Body of pancreas (tissue), 4 donors: ENCODE results near the gene CTIF. TPM values are rescaled to one million over a fixed set of nuclear protein-coding genes. Genes with fewer than 3 reads are reported as not detected.

ENCODE experiments used
- ATAC-seq: fragments of 150-250 bp; one replicate; pipeline ENCODE4 v1.9.1; 2016
- DNase-seq, 4 donors: peaks; one replicate each; pipeline ENCODE4 v3.0.0-alpha.2; 2019
- H3K27ac ChIP-seq, 4 donors: fragments of 200-600 bp; sonication (generic); 1 replicate in 3 of 4; 2 replicates in 1 of 4; pipeline versions ENCODE4 v1.5.1 to v1.6.1; 2016 to 2019; ENCODE audit warnings: mild to moderate bottlenecking in 1 of 4, mixed read lengths in 1 of 4, moderate library complexity in 1 of 4
- H3K27me3 ChIP-seq, 2 donors: fragments of 200-600 bp; sonication (generic); one replicate each; pipeline ENCODE4 v1.6.0; 2016; ENCODE audit warnings: mild to moderate bottlenecking in 1 of 2
- H3K36me3 ChIP-seq, 2 donors: fragments of 200-600 bp; sonication (generic); replicated peaks in 1 of 2; 2 replicates each; pipeline ENCODE4 v1.5.1; 2016; ENCODE audit warnings: low read depth in 2 of 2; ENCODE audit not compliant: insufficient read depth in 1 of 2
- H3K4me1 ChIP-seq: fragments of 200-600 bp; sonication (generic); one replicate; pipeline ENCODE4 v1.6.0; 2016
- H3K4me3 ChIP-seq, 2 donors: fragments of 200-600 bp; sonication (generic); 1 replicate in 1 of 2; 2 replicates in 1 of 2; pipeline ENCODE4 v1.5.1; 2016 to 2019
- H3K9me3 ChIP-seq, 3 donors: fragments of 200-600 bp; sonication (generic); 1 replicate in 2 of 3; 2 replicates in 1 of 3; pipeline ENCODE4 v1.5.1; 2016
- CTCF ChIP-seq, 7 experiments: fragments of 450-650 bp in 4 of 7; fragments of 200-600 bp in 3 of 7; sonication (generic) in 3 of 7; IDR thresholded peaks; one replicate each; pipeline ENCODE4 v1.5.1; 2016 to 2019; ENCODE audit warnings: antibody characterized with exemption in 7 of 7
- POLR2A ChIP-seq, 3 donors: fragments of 450-650 bp; IDR thresholded peaks; one replicate each; pipeline ENCODE4 v1.6.1; 2016; ENCODE audit warnings: antibody characterized with exemption in 3 of 3, mild to moderate bottlenecking in 2 of 3
- WGBS, 2 donors: methylation state at CpG; one replicate each; pipeline ENCODE4 v1.1.5; 2017; 5-methylcytosine and 5-hydroxymethylcytosine counted together
- intact Hi-C: fragments of 100-400 bp; cut with DNase I; formaldehyde crosslinking; loops from one replicate; pipeline ENCODE4 v1.15.1; 2023
- total RNA-seq, 2 donors: library from RNA; depleted of rRNA; stranded (reverse); fragments of >200 nt; gene quantifications; one replicate each; pipeline ENCODE4 v1.1.0, GENCODE V29; 2016

Gene CTIF
- total RNA-seq, 2 donors from 2014 or later: 18.7 to 24.4 TPM

GRCh38 chr18:48676346-48676745 is 137.5 kb downstream of the CTIF start:
- TF ChIP-seq CTCF (IDR thresholded peaks at IDR 0.05) (no peak), POLR2A (IDR thresholded peaks at IDR 0.05) (no peak)
- Histone ChIP-seq H3K4me1 (peaks cover 4% of the 10 kb centered on the region), H3K9me3 (no peaks in the 10 kb centered on the region), H3K4me3 (no peak overlapping the region), H3K27me3 (no peaks in the 10 kb centered on the region), H3K36me3 (no peaks in the 10 kb centered on the region), H3K27ac (no peak overlapping the region)
- intact Hi-C loops: loop anchor here (10.0 kb wide), 1 partner anchor 728 kb away; no protein-coding TSS in a partner anchor
- WGBS, 2 donors: 67 to 81% methylated on average over 8 of the region's 8 CpGs
- ATAC-seq: no peak
- DNase-seq: no peak

- H3K4me1 ChIP-seq: peaks cover 4% of the 10 kb centered on the region
- intact Hi-C loops: loop anchor here (10.0 kb wide), 1 partner anchor 728 kb away; no protein-coding TSS in a partner anchor
- no peaks in the 10 kb centered on the region for H3K9me3 ChIP-seq
- H3K27me3 ChIP-seq: no peaks in the 10 kb centered on the region
- DNase-seq (peak; percentile 53 to 73 (median 61)), ATAC-seq (no peak)
- H3K27ac ChIP-seq: no peak overlapping the region
- no peaks in the 10 kb centered on the region for H3K36me3 ChIP-seq
- H3K4me3 ChIP-seq: no peak overlapping the region
- WGBS, 2 donors: 44 to 47% methylated on average over 12 to 17 of the region's 17 CpGs
- TF ChIP-seq POLR2A (IDR thresholded peaks at IDR 0.05) (no peak), CTCF (IDR thresholded peaks at IDR 0.05) (peak; percentile 50 to 78 (median 67))
Observed at GRCh38 chr18:48676756-48677368, 138.0 kb downstream of the CTIF start.

DNA sequence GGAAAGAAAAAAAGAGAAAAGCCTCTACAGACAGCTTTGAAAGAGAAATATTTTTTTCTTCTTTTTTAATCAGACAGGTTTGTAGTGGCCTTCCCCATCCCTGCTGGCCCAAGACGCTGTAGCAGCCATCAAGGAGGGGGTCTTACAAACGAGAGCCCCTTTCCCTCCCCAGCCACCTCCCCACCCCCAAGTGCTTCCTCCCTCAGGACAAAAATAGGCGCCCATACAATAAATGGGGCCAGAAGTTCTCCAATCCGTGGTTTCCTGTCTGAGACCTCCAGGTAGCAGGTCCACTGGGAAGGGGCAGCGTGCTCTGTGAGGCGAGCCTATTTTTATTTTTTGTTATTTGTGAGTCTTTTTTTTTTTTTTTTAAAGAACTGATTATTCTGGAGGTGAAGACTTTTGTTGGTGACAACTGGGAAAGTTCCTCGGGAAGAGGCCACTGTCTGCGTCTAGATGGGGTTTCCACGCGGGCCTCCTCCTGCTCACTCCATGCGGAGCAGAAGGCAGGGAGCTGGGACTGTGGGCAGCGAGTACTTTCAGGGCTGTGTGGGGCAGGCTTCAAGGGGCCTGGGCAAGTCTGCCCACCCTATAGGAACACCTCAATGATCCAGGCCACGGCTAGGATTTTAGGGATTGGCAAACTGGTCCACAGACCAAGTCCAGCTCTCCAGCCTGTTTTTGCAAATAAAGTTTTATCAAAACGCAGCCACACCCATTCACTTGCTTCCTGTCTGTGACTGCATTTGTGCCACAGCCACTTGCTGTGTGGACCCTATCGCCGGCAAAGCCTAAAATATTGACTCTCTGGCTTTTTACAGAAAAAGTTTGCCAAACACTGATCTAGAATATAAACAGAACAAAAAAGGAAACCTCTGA is 139.6 kb downstream of the CTIF start:
- no peak for TF ChIP-seq CTCF (IDR thresholded peaks at IDR 0.05)
- TF ChIP-seq POLR2A (IDR thresholded peaks at IDR 0.05): no peak
- no peak overlapping the region for H3K27ac ChIP-seq
- H3K9me3 ChIP-seq: no peaks in the 10 kb centered on the region
- no peak for DNase-seq
- ATAC-seq: no peak
- peaks cover 4% of the 10 kb centered on the region for H3K4me1 ChIP-seq
- no peak overlapping the region for H3K4me3 ChIP-seq
- 83 to 84% methylated on average over 16 of the region's 16 CpGs for WGBS, 2 donors
- H3K27me3 ChIP-seq: no peaks in the 10 kb centered on the region
- H3K36me3 ChIP-seq: no peaks in the 10 kb centered on the region
- intact Hi-C loops: loop anchor here (10.0 kb wide), 1 partner anchor 726 kb away; no protein-coding TSS in a partner anchor

- H3K9me3 ChIP-seq: no peaks in the 10 kb centered on the region
- TF ChIP-seq POLR2A (IDR thresholded peaks at IDR 0.05): no peak
- ATAC-seq (no peak), DNase-seq (no peak)
- WGBS, 2 donors: 75 to 89% methylated on average over 3 of the region's 3 CpGs
- H3K4me1 ChIP-seq: peaks cover 4% of the 10 kb centered on the region
- H3K27ac ChIP-seq: no peak overlapping the region
- intact Hi-C loops: loop anchor here (10.0 kb wide), 1 partner anchor 726 kb away; no protein-coding TSS in a partner anchor
- no peak overlapping the region for H3K4me3 ChIP-seq
- no peaks in the 10 kb centered on the region for H3K36me3 ChIP-seq
- H3K27me3 ChIP-seq: no peaks in the 10 kb centered on the region
Observed at GRCh38 chr18:48679236-48679635, 140.4 kb downstream of the CTIF start.
